K562 (cell line): ENCODE measurements around the gene ABHD16B. TPM values are rescaled to one million over a fixed set of nuclear protein-coding genes. Genes with fewer than 3 reads are reported as not detected.
A peak's percentile ranks its signal among the peaks of the same experiment; 100 is the strongest.

Experiments
- ARNT ChIP-seq, 2 experiments: fragments of 450-650 bp; IDR thresholded peaks; 2 replicates each; pipeline ENCODE4 v1.6.1; 2016; ENCODE audit warnings: mild to moderate bottlenecking in 1 of 2
- CBX5 ChIP-seq: IDR thresholded peaks from 2 replicates; pipeline ENCODE4 v1.6.1; 2014; ENCODE audit warnings: low read depth, borderline replicate concordance
- CHD2 ChIP-seq: IDR thresholded peaks from 2 replicates; pipeline ENCODE4 v1.6.1; 2011; ENCODE audit warnings: low read depth, low read length
- CREM ChIP-seq: IDR thresholded peaks from 2 replicates; pipeline ENCODE4 v1.6.1; 2014; ENCODE audit warnings: antibody characterized with exemption, low read depth
- HES1 ChIP-seq: fragments of 450-650 bp; IDR thresholded peaks from 2 replicates; pipeline ENCODE4 v1.6.1; 2016; ENCODE audit warnings: low read depth, mild to moderate bottlenecking, moderate library complexity
- HNRNPL ChIP-seq: fragments of 200-400 bp; formaldehyde crosslinking; IDR thresholded peaks from 2 replicates; pipeline ENCODE4 v1.6.1; 2017; ENCODE audit warnings: low read depth, mild to moderate bottlenecking, low read length
- MXI1 ChIP-seq: IDR thresholded peaks from 2 replicates; pipeline ENCODE4 v1.6.1; 2011; ENCODE audit warnings: low read depth, mild to moderate bottlenecking, improper control_type of control experiment, low read length
- PHF20 ChIP-seq: fragments of 450-650 bp; IDR thresholded peaks from 2 replicates; pipeline ENCODE4 v1.6.1; 2018; ENCODE audit not compliant: partially characterized antibody
- POLR2B ChIP-seq: fragments of 450-650 bp; IDR thresholded peaks from 2 replicates; pipeline ENCODE4 v1.6.1; 2018; ENCODE audit warnings: low read depth; ENCODE audit not compliant: partially characterized antibody
- RFX1 ChIP-seq: fragments of 450-650 bp; IDR thresholded peaks from 2 replicates; pipeline ENCODE4 v1.6.1; 2016; ENCODE audit warnings: mild to moderate bottlenecking, moderate library complexity
- SAFB2 ChIP-seq: fragments of 200-400 bp; formaldehyde crosslinking; IDR thresholded peaks from 2 replicates; pipeline ENCODE4 v1.6.1; 2018; ENCODE audit warnings: borderline replicate concordance, low read length, low read depth, moderate library complexity; ENCODE audit not compliant: severe bottlenecking
- ZBTB12 ChIP-seq: fragments of 250-450 bp; sonication (Bioruptor Pico); IDR thresholded peaks from 2 replicates; pipeline ENCODE4 v1.4.0; 2020
- ZBTB8A ChIP-seq: fragments of 450-650 bp; IDR thresholded peaks from 2 replicates; pipeline ENCODE4 v1.6.1; 2018; ENCODE audit warnings: mild to moderate bottlenecking, moderate library complexity; ENCODE audit not compliant: partially characterized antibody
- ZNF184 ChIP-seq: sonication (generic); formaldehyde crosslinking; IDR thresholded peaks from 2 replicates; pipeline ENCODE4 v1.5.0; 2020; ENCODE audit warnings: missing genetic modification reagents
- polyA plus RNA-seq, 8 experiments: library from polyadenylated mRNA; depleted of rRNA in 4 of 8; stranded (reverse) in 5 of 8; unstranded in 3 of 8; fragments of >200 nt; fragmentation: Nextera tagmentation in 2 of 8; fragmentation: Illumina TruSeq in 1 of 8; extraction: Ambion mirVana in 2 of 8; extraction: Trizol in 1 of 8; gene quantifications; 2 replicates each; pipeline versions ENCODE4 v1.2.1 to v1.2.3, GENCODE V29; 2011 to 2014; ENCODE audit warnings: inconsistent platforms in 1 of 8, missing spikeins in 1 of 8
- total RNA-seq, 7 experiments: library from RNA; depleted of rRNA in 6 of 7; stranded (reverse); fragments of >200 nt in 6 of 7; fragmentation: Illumina TruSeq in 2 of 7; extraction: Trizol in 2 of 7; gene quantifications; 2 replicates each; pipeline versions ENCODE4 v1.2.1 to v1.2.3, GENCODE V29; 2011 to 2021; ENCODE audit warnings: low replicate concordance in 1 of 7
- TF ChIP-seq, protein P1 (sequence below), 2 experiments: fragments of 450-650 bp; formaldehyde crosslinking in 1 of 2; IDR thresholded peaks; 2 replicates each; pipeline versions ENCODE4 v1.4.0 to v1.6.1; 2014 to 2020; ENCODE audit warnings: mild to moderate bottlenecking in 2 of 2, borderline replicate concordance in 1 of 2, low read depth in 1 of 2
- TF ChIP-seq, protein P2 (sequence below): fragments of 200-800 bp; sonication (Bioruptor generic); IDR thresholded peaks from 2 replicates; pipeline ENCODE4 v1.6.1; 2017; ENCODE audit warnings: missing genetic modification characterization, missing compliant biosample characterization

Gene ABHD16B
- total and polyA plus RNA-seq, 9 of the 15 experiments (the other 6 are each of a cell fraction or from before 2014, with no cell fraction given), result not detected

DNA sequence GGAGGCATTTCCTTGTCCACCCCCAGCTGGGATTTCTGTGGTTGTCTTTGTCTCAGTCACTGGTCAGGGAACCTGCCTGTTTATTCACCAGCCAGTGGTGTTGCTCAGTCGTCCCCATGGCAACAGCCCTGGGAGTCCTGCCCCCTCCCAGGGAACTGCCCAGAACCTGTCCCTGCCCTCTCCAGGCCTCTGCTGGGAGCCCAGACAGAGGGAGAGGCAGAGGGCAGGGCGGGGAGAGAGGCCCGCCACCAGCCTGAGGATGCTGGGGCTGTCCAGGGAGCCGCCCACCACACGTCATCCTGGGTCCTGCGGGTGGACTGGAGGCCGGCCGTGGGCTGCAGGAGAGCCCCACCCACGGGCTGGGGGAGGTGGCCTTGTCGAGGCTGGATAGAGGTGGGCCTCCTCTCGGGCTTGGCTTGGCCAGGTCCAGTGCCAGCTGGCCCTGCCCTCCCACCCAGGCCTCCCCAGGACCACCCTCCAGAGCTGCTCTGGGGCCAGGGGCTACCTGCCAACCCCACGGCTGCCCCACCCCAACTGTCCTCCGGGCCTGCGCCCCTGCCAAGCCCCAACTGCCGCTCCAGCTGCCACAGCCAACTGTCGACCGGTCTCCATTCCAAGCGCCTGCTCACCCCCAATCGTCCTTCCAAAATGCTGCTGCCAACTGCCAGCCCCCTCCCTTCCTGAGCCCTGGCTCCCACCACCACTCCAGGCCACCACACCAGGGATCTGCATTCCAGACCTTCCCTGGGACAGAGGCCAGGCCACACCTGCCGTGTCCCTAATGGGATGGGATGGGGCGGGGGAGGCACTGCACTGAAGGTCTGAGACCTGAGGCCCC is 26.1 kb upstream of the ABHD16B start (continued):
- TF ChIP-seq, protein P1, sequence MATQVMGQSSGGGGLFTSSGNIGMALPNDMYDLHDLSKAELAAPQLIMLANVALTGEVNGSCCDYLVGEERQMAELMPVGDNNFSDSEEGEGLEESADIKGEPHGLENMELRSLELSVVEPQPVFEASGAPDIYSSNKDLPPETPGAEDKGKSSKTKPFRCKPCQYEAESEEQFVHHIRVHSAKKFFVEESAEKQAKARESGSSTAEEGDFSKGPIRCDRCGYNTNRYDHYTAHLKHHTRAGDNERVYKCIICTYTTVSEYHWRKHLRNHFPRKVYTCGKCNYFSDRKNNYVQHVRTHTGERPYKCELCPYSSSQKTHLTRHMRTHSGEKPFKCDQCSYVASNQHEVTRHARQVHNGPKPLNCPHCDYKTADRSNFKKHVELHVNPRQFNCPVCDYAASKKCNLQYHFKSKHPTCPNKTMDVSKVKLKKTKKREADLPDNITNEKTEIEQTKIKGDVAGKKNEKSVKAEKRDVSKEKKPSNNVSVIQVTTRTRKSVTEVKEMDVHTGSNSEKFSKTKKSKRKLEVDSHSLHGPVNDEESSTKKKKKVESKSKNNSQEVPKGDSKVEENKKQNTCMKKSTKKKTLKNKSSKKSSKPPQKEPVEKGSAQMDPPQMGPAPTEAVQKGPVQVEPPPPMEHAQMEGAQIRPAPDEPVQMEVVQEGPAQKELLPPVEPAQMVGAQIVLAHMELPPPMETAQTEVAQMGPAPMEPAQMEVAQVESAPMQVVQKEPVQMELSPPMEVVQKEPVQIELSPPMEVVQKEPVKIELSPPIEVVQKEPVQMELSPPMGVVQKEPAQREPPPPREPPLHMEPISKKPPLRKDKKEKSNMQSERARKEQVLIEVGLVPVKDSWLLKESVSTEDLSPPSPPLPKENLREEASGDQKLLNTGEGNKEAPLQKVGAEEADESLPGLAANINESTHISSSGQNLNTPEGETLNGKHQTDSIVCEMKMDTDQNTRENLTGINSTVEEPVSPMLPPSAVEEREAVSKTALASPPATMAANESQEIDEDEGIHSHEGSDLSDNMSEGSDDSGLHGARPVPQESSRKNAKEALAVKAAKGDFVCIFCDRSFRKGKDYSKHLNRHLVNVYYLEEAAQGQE (IDR thresholded peaks at IDR 0.05; ENCODE audit: borderline replicate concordance), result peak; percentile 60
- TF ChIP-seq, protein P1 (CRISPR knock-in tag; IDR thresholded peaks at IDR 0.05; ENCODE audit: low read depth), result no peak
- TF ChIP-seq PHF20 (no peak), MXI1 (peak; percentile 85), ARNT (IDR thresholded peaks at IDR 0.05) (no peak), ZBTB12 (no peak), HES1 (no peak), POLR2B (no peak), SAFB2 (no peak), ZNF184 (no peak), RFX1 (peak; percentile 96), CBX5 (no peak), CHD2 (peak; percentile 58; the same call in 1 of the 2 replicates), HNRNPL (0 out of 2 replicates have a peak, but pooled peaks have one; percentile 6), ZBTB8A (no peak), CREM (peak; percentile 57; the same call in 1 of the 2 replicates)
- TF ChIP-seq, protein P2, sequence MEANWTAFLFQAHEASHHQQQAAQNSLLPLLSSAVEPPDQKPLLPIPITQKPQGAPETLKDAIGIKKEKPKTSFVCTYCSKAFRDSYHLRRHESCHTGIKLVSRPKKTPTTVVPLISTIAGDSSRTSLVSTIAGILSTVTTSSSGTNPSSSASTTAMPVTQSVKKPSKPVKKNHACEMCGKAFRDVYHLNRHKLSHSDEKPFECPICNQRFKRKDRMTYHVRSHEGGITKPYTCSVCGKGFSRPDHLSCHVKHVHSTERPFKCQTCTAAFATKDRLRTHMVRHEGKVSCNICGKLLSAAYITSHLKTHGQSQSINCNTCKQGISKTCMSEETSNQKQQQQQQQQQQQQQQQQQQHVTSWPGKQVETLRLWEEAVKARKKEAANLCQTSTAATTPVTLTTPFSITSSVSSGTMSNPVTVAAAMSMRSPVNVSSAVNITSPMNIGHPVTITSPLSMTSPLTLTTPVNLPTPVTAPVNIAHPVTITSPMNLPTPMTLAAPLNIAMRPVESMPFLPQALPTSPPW (CRISPR knock-in tag), result peak; percentile 58
